Measurements from ENCODE around the gene REXO1.
A peak's percentile ranks its signal among the peaks of the same experiment; 100 is the strongest.

The REXO1 gene

GRCh38 chr19:1848399-1849131, at the start of gene REXO1:
TSS of gene REXO1 (minus strand) at chr19:1848483. CDS start at chr19:1848358, 125 bp downstream.
- H3K9ac ChIP-seq (ENCODE audit: low read depth, low read length, poor library complexity, severe bottlenecking), result peak within 1 kb of the TSS; percentile 96
- peak within 1 kb of the TSS; percentile 98 for H3K4me3 ChIP-seq (ENCODE audit: low read length, poor library complexity, severe bottlenecking)
- peaks cover 28% of the 10 kb centered on the region for H3K4me1 ChIP-seq (ENCODE audit: insufficient read depth, low read length, poor library complexity, severe bottlenecking)
- peaks cover 54% of the 10 kb centered on the region for H3K79me2 ChIP-seq (ENCODE audit: insufficient read depth, low read length)
- H3K36me3 ChIP-seq (ENCODE audit: insufficient read depth, low read length), result no peaks in the 10 kb centered on the region
- TF ChIP-seq EZH2phosphoT487 (IDR thresholded peaks at IDR 0.05; ENCODE audit: borderline replicate concordance) (no peak), CTCF (conservative IDR thresholded peaks at IDR 0.05; ENCODE audit: low read length) (peak; percentile 94)
- H3K4me2 ChIP-seq (ENCODE audit: low read depth, low read length, poor library complexity, severe bottlenecking), result peak within 1 kb of the TSS; percentile 100
- H3F3A ChIP-seq (ENCODE audit: low read depth), result no peaks in the 10 kb centered on the region
- no peaks in the 10 kb centered on the region for H3K9me3 ChIP-seq (ENCODE audit: insufficient read depth, low read depth, low read length)
- no peaks in the 10 kb centered on the region for H3K9me2 ChIP-seq (replicated peaks; ENCODE audit: low read depth, low read length)
- H4K20me1 ChIP-seq (ENCODE audit: insufficient read depth, low read length, poor library complexity, severe bottlenecking), result peaks cover 45% of the 10 kb centered on the region
- peak within 1 kb of the TSS; percentile 94 for H2AFZ ChIP-seq (ENCODE audit: low read length)
- peaks cover 4% of the 10 kb centered on the region for H3K27me3 ChIP-seq (ENCODE audit: insufficient read depth, low read length, poor library complexity, severe bottlenecking)

GRCh38 chr19:1896508-1896907, 48.2 kb upstream of the REXO1 start:
- Histone ChIP-seq H3K4me1 (ENCODE audit: insufficient read depth, low read length, poor library complexity, severe bottlenecking) (peaks cover 30% of the 10 kb centered on the region), H3K79me2 (ENCODE audit: insufficient read depth, low read length) (peaks cover 5% of the 10 kb centered on the region; the same call in 1 of the 2 replicates), H3K9me2 (replicated peaks; ENCODE audit: low read depth, low read length) (no peaks in the 10 kb centered on the region), H3K9ac (ENCODE audit: low read depth, low read length, poor library complexity, severe bottlenecking) (peak overlapping the region; percentile 67), H2AFZ (ENCODE audit: low read length) (no peak overlapping the region), H4K20me1 (ENCODE audit: insufficient read depth, low read length, poor library complexity, severe bottlenecking) (no peaks in the 10 kb centered on the region), H3K27me3 (ENCODE audit: insufficient read depth, low read length, poor library complexity, severe bottlenecking) (no peaks in the 10 kb centered on the region), H3K4me2 (ENCODE audit: low read depth, low read length, poor library complexity, severe bottlenecking) (peak overlapping the region; percentile 74), H3K4me3 (ENCODE audit: low read length, poor library complexity, severe bottlenecking) (peak overlapping the region; percentile 66), H3K9me3 (ENCODE audit: insufficient read depth, low read depth, low read length) (no peaks in the 10 kb centered on the region), H3F3A (ENCODE audit: low read depth) (no peaks in the 10 kb centered on the region), H3K36me3 (ENCODE audit: insufficient read depth, low read length) (no peaks in the 10 kb centered on the region)
- TF ChIP-seq CTCF (conservative IDR thresholded peaks at IDR 0.05; ENCODE audit: low read length) (no peak), EZH2phosphoT487 (IDR thresholded peaks at IDR 0.05; ENCODE audit: borderline replicate concordance) (no peak)

- H3F3A ChIP-seq (ENCODE audit: low read depth), result no peaks in the 10 kb centered on the region
- peaks cover 30% of the 10 kb centered on the region for H3K4me1 ChIP-seq (ENCODE audit: insufficient read depth, low read length, poor library complexity, severe bottlenecking)
- TF ChIP-seq EZH2phosphoT487 (IDR thresholded peaks at IDR 0.05; ENCODE audit: borderline replicate concordance) (no peak), CTCF (conservative IDR thresholded peaks at IDR 0.05; ENCODE audit: low read length) (no peak)
- H3K4me2 ChIP-seq (ENCODE audit: low read depth, low read length, poor library complexity, severe bottlenecking), result no peak overlapping the region
- peaks cover 5% of the 10 kb centered on the region; the same call in 1 of the 2 replicates for H3K79me2 ChIP-seq (ENCODE audit: insufficient read depth, low read length)
- H2AFZ ChIP-seq (ENCODE audit: low read length), result no peak overlapping the region
- H3K36me3 ChIP-seq (ENCODE audit: insufficient read depth, low read length), result no peaks in the 10 kb centered on the region
- H3K9me2 ChIP-seq (replicated peaks; ENCODE audit: low read depth, low read length), result no peaks in the 10 kb centered on the region
- H3K27me3 ChIP-seq (ENCODE audit: insufficient read depth, low read length, poor library complexity, severe bottlenecking), result no peaks in the 10 kb centered on the region
- no peaks in the 10 kb centered on the region for H4K20me1 ChIP-seq (ENCODE audit: insufficient read depth, low read length, poor library complexity, severe bottlenecking)
- H3K4me3 ChIP-seq (ENCODE audit: low read length, poor library complexity, severe bottlenecking), result no peak overlapping the region
- no peak overlapping the region for H3K9ac ChIP-seq (ENCODE audit: low read depth, low read length, poor library complexity, severe bottlenecking)
- no peaks in the 10 kb centered on the region for H3K9me3 ChIP-seq (ENCODE audit: insufficient read depth, low read depth, low read length)
Measured at GRCh38 chr19:1893791-1894190, 45.5 kb upstream of the REXO1 start.
